PFSK-1 (cell line): ENCODE measurements around the gene HDAC4.

Source experiments
- FOXP2 ChIP-seq: optimal IDR thresholded peaks from 2 replicates; pipeline ENCODE3; 2011; ENCODE audit warnings: borderline replicate concordance, control low read depth, inconsistent platforms; ENCODE audit not compliant: insufficient read depth; ENCODE audit errors: extremely low read length, extremely low read depth
- POLR2AphosphoS5 ChIP-seq: IDR thresholded peaks from 2 replicates; pipeline ENCODE4 v1.6.1; 2012; ENCODE audit warnings: low read depth, mild to moderate bottlenecking, control low read depth, low read length, moderate library complexity
- REST ChIP-seq, 2 experiments: IDR thresholded peaks; 2 replicates each; pipeline versions ENCODE4 v1.6.1 to v1.8.0; 2011 to 2012; ENCODE audit warnings: low read depth in 2 of 2, low read length in 2 of 2, control low read depth in 1 of 2, inconsistent platforms in 1 of 2, mild to moderate bottlenecking in 1 of 2, moderate library complexity in 1 of 2; ENCODE audit not compliant: insufficient read depth in 1 of 2
- SIN3A ChIP-seq: IDR thresholded peaks from 2 replicates; pipeline ENCODE4 v1.6.1; 2012; ENCODE audit warnings: mild to moderate bottlenecking, low read length, moderate library complexity, borderline replicate concordance; ENCODE audit not compliant: insufficient read depth
- TAF1 ChIP-seq: IDR thresholded peaks from 2 replicates; pipeline ENCODE4 v1.6.1; 2012; ENCODE audit warnings: low read length, control low read depth, borderline replicate concordance; ENCODE audit not compliant: insufficient read depth

HDAC4 gene

GRCh38 chr2:239211396-239212094 lies 189.3 kb downstream of the HDAC4 start:
- TF ChIP-seq POLR2AphosphoS5, result no peak
- TF ChIP-seq REST (IDR thresholded peaks at IDR 0.05; ENCODE audit: insufficient read depth in 1 of 2, low read depth in 2 of 2, low read length in 2 of 2), result no peak
- TF ChIP-seq FOXP2, result no peak
- TF ChIP-seq SIN3A, result no peak
- no peak for TF ChIP-seq TAF1

GRCh38 chr2:239209783-239210182 lies 191.0 kb downstream of the HDAC4 start:
- TF ChIP-seq REST (IDR thresholded peaks at IDR 0.05; ENCODE audit: insufficient read depth in 1 of 2, low read depth in 2 of 2, low read length in 2 of 2) (no peak), POLR2AphosphoS5 (no peak), SIN3A (no peak), TAF1 (no peak), FOXP2 (no peak)

GRCh38 chr2:239208465-239209180 lies 192.2 kb downstream of the HDAC4 start:
- TF ChIP-seq REST (IDR thresholded peaks at IDR 0.05; ENCODE audit: insufficient read depth in 1 of 2, low read depth in 2 of 2, low read length in 2 of 2), result no peak

GRCh38 chr2:239206851-239207250 lies 194.0 kb downstream of the HDAC4 start:
- no peak for TF ChIP-seq TAF1
- no peak for TF ChIP-seq POLR2AphosphoS5
- TF ChIP-seq REST (IDR thresholded peaks at IDR 0.05; ENCODE audit: insufficient read depth in 1 of 2, low read depth in 2 of 2, low read length in 2 of 2), result no peak
- no peak for TF ChIP-seq SIN3A
- TF ChIP-seq FOXP2, result no peak
